Umbilical cord (tissue), 2 donors: Measurements from ENCODE around the gene WDR74. TPM values are rescaled to one million over a fixed set of nuclear protein-coding genes. Genes with fewer than 3 reads are reported as not detected.
"Not testable (repeated sequence)": the region's sequence is repeated elsewhere in the genome, so short reads cannot be mapped to it uniquely, and the experiment has no call there.

Experiments used
- DNase-seq: peaks from one replicate; pipeline ENCODE4 v3.0.0-alpha.2; 2015; ENCODE audit warnings: low spot score
- total RNA-seq: library from RNA; depleted of rRNA; stranded (reverse); fragments of >200 nt; gene quantifications from one replicate; pipeline ENCODE4 v1.2.3, GENCODE V29; 2014; ENCODE audit warnings: low replicate concordance; ENCODE audit not compliant: insufficient read depth

Gene WDR74
- total RNA-seq, 1 donor from 2014 or later: 44.3 TPM

DNA sequence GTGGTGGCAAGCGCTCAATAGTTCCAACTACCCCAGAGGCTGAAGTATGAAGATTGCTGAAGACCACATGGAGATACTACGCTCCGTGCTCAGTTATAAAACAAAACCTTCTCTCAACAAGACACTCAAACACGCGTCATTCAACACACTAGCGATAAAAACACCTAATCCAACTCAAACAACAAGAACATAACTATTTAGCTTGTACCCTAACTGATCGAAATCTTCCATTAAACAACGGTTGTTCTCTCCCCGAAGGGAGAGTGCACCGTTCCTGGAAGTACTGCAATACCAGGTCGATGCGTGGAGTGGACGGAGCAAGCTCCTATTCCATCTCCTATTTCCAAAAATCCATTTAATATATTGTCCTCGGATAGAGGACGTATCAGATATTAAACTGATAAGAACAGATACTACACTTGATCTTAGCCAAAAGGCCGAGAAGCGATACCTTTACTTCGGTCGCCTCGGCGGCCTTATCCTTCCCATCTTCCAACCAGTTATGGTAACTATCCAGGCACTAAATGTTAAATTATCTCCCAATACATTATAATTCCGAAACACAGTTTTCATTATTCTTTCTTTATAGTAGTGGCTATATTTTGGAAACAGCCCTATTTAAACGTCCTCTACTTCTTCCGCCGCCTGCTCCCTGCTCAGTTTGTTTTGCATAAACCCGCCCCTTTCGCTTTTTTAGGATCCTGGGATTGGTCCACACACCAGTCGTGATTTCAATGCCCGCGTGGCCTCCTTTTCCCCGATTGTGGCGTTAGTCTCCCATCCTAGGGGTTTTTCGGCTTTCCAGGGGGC is 2.2 kb upstream of the WDR74 start:
- DNase-seq: peak; percentile 99

DNA sequence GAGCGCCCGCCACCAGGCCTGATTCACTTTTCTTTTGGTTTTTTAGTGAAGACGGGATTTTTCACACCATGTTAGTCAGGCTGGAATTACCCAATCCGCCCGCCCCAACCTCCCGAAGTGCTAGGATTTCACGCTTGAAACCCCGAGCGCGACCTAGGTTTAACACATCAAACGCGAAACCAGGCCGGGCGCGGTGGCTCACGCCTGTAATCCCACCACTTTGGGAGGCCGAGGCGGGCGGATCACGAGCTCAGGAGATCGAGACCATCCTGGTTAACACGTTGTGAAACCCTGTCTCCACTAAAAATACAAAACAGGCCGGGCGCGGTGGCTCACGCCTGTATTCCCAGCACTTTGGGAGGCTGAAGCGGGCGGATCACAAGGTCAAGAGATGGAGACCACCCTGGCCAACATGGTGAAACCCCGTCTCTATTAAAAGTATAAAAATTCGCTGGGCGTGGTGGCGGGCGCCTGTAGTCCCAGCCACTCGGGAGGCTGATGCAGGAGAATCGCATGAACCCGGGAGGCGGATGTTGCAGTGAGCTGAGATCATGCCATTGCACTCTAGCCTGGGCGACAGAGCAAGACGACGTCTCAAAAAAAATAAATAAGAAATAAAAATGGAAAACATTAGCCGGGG is 1.5 kb upstream of the WDR74 start:
- DNase-seq: not testable (repeated sequence)

DNA sequence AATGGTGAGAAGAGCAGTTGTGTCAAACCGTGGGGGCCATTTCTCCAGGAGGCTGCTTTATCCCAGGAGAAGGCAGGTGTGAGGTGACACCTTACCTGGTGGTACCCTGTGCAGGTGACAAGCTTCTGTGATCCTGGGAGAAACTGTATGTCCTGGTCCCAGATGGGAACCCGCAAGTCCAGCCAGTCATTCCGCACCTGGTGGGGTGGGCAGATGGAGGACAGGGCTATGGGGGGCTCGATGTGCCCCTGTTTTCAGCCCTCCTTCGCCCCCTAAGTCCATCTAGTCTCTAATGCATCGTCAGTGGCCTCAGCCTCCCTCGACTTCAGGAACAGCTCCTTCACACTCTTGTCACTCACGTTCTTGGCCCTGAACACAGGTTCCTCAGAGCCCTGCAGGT is 4.1 kb downstream of the WDR74 start:
- no peak for DNase-seq

- no peak for DNase-seq
These were observed 6.8 kb downstream of the WDR74 start, which contains the start of gene TEX54 for GRCh38 chr11:62832336-62833234. Gene TEX54 (minus strand): TSS chr11:62832841.

DNA sequence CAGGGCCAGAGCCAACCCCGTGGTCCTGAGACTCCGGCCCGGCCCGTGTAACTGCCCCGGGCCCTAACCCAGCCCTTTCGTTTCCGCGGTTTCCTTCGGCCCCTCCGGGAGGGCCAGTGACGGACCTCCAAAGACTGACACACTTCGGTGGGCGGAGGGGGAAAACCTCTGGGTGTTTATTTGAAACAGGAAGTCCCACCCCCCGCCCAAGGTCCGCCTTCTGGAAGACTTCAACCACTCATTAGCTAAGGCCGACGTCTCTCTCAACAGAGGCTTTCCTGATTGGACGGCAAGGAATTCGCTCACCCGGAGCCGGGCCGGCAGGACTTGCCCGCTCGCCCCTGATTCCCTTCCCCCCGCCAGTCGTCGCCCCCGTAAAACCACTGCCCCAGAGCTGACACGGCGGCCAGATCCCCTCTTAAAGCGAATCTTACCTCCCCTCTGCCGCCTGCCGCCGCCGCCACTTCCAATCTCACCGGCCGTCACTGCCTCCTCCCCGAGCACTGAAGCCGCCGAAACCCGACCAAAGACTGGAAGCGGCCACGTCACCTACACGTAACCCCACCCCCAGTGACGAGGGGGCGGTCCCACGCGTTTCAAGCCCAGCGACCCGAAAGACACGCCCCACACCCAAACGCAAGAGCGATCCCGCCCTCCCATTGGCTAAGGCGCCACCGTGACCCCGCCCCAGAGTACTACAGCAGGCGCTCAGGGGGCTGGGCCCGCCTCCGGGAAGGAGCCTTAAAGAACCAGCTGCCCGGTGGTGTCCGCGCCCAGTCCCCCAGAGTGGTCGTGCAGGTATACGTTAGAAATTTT is 7.7 kb downstream of the WDR74 start, which contains the start of gene STX5:
TSS of gene STX5 (minus strand) at position 532 of the 816 bp plus-strand sequence. CDS start 808 bp downstream, outside the sequence.
- peak; percentile 99 for DNase-seq

GRCh38 chr11:62830904-62831519 is 8.4 kb downstream of the WDR74 start:
- DNase-seq: no peak

DNA sequence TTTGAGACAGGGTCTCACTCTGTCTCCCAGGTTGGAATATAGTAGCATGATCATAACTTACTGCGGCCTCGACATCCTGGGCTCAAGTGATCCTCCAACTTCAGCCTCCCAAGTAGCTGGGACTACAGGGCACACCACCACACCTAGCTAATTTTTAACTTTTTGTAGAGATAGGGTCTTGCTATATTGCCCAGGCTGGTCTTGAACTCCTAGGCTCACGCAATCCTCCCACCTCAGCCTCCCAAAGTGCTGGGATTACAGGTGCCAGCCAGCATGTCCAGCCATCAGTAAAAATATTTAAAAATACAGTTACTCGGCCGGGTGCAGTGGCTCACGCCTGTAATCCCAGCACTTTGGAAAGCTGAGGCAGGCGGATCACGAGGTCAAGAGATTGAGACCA is 11.3 kb downstream of the WDR74 start:
- DNase-seq: not testable (repeated sequence)

DNA sequence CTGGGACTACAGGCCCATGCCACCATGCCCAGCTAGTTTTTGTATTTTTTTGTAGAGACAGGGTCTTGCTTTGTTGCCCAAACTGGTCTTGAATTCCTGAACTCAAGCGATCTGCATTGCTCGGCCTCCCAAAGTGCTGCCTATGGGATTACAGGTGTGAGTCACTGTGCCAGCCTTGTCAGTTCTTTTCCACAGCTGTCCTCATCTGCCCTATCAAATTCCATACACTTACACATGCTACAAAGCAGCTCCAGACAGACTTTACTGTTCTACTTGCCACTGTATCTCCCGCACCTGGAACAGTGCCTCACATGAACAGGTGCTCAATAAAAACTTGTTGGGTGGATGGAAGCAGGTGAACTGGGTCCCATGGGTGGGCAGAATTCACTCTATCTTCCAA is 15.7 kb downstream of the WDR74 start:
- DNase-seq: no peak

- no peak for DNase-seq
These were observed 22.3 kb downstream of the WDR74 start for GRCh38 chr11:62817129-62817528.

DNA sequence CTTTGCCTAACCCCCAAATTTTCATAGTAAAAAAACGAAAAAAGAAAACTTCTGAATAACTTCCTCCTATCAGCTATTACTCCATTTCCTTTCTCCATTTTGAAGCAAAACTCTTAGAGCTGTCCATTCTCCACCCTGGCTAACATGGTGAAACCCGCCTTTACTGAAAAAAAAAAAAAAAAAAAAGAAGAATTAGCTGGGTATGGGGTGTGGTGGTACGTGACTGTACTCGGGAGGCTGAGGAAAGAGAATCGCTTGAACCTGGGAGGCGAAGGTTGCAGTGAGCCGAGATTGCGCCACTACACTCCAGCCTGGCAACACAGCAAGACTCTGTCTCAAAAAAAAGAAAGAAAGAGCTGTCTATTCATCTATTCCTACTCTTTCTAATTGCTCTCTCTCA is 22.8 kb downstream of the WDR74 start:
- DNase-seq: no peak

DNA sequence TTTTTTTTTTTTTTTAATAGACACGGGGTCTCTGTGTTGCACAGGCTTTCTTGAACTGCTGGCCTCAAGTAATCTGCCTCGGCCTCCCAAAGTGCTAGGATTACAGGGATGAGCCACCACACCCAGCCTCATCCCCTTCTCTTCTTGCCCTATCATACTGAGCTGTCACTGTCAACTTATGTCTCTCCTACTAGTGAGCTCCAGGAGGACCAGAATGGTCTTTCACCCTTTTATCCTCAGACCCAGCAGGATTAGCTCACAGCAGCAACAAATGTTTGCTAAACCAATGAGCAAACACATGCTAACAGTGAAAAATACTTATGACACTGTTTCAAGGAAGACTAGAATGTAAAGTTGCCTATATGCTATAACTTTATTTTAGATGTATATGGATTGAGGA is 27.7 kb downstream of the WDR74 start:
- no peak for DNase-seq

- DNase-seq: no peak
These were observed 28.6 kb downstream of the WDR74 start for GRCh38 chr11:62810748-62811147.

DNA sequence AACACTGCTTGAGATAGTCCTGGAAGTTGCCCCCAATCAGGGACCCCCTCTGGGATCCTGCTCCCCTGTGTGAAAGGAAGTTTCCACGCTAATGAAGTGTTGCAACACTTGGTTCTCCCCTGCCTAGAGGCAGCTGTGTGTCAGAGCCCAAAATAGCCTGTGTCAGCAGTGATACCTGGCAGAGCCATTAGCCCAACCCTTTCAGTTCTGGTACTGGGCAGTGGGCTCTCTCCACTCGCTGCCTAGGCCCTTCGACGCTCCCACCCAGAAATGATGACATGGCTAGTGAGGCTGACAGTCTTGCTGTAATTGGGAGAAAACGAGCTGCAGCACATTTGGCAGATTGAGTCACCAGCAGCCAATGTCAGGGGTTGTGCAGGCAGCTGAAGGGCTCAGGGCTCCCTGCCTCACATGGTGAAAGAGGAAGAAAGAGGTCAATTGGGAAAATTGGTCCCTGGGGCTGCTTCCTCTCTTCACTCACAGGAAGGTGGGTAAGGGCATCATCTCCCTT is 32.7 kb downstream of the WDR74 start:
- DNase-seq: peak; percentile 23

DNA sequence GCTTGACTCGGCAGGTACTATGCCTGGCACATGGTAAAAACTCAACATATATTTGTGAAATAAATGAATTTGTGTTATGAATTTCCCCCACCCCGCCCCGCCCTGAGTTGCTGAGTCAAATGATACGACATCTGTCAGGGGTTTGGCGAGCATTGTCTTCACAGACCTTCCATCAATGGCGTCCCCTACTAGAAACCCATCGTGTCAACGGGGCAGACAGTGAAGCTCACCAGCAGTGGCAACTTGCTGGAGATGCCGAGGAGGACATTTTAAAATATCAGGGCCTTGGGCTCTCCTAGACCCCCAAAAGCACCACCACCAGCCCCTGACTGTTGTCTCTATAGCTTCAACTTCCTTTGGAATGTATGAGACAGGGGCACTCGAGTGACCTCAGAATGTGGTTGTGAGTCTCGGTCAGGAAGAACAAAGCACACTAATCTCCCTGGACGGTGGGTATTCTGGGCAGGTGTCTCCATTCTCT is 33.4 kb downstream of the WDR74 start:
- DNase-seq: no peak

- peak; percentile 96 for DNase-seq
These were observed 34.1 kb downstream of the WDR74 start, which contains the start of gene NXF1 for GRCh38 chr11:62805076-62805892. Gene NXF1 (minus strand): TSS chr11:62805440. CDS start chr11:62805356, 84 bp downstream.

- DNase-seq: peak; percentile 48
These were observed 34.9 kb downstream of the WDR74 start for GRCh38 chr11:62804310-62805075.

- no peak for DNase-seq
These were observed 38.3 kb downstream of the WDR74 start for GRCh38 chr11:62801071-62801470.

DNA sequence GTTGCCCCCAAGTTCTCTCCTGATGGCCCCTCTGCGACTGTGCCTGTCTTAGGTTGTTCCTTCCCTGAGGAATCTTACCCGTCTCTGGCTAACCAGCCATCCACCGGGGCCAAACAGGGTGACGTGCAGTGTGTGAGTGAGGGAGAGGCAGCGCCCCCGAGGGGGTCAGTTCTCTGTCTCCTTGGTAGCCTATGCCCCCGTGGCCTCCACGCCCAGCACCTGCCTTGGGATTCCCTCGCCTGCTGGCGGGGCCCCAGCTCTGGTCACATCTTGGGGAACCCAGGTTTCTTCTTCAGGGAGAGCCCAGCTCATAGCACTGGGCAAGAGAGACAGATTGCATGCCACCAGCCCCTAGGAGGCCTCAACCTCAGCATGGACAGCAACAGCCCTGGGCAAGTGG is 39.9 kb downstream of the WDR74 start:
- DNase-seq: no peak
